ENCODE data around the gene LTB.

Gene LTB

GRCh38 chr6:31535538-31536324 lies 46.5 kb downstream of the LTB start:
- DNase-seq, result no peak
- in situ Hi-C loops (cut with HindIII; ENCODE audit: low pct_ligation_motif_present, low pct_unique_long_range_greater_than_20kb, low sequenced_read_pairs), result no loop called here

GRCh38 chr6:31534521-31535040 lies 47.6 kb downstream of the LTB start:
- in situ Hi-C loops (cut with HindIII; ENCODE audit: low pct_ligation_motif_present, low pct_unique_long_range_greater_than_20kb, low sequenced_read_pairs), result no loop called here
- DNase-seq, result no peak

- DNase-seq, result no peak
- in situ Hi-C loops (cut with HindIII; ENCODE audit: low pct_ligation_motif_present, low pct_unique_long_range_greater_than_20kb, low sequenced_read_pairs), result no loop called here
Observed at GRCh38 chr6:31534011-31534410, 48.2 kb downstream of the LTB start.

GRCh38 chr6:31533455-31533841 lies 48.8 kb downstream of the LTB start:
- DNase-seq, result no peak

GRCh38 chr6:31532644-31533454 lies 49.4 kb downstream of the LTB start:
- no peak for DNase-seq
- in situ Hi-C loops (cut with HindIII; ENCODE audit: low pct_ligation_motif_present, low pct_unique_long_range_greater_than_20kb, low sequenced_read_pairs), result no loop called here

More at GRCh38 chr6:31533455-31533841, 48.8 kb downstream of the LTB start:
- in situ Hi-C loops (cut with HindIII; ENCODE audit: low pct_ligation_motif_present, low pct_unique_long_range_greater_than_20kb, low sequenced_read_pairs), result no loop called here

- no peak for DNase-seq
- in situ Hi-C loops (cut with HindIII; ENCODE audit: low pct_ligation_motif_present, low pct_unique_long_range_greater_than_20kb, low sequenced_read_pairs), result no loop called here
Observed at GRCh38 chr6:31531771-31532643, 50.2 kb downstream of the LTB start.

GRCh38 chr6:31531162-31531561 lies 51.1 kb downstream of the LTB start:
- DNase-seq, result no peak
- in situ Hi-C loops (cut with HindIII; ENCODE audit: low pct_ligation_motif_present, low pct_unique_long_range_greater_than_20kb, low sequenced_read_pairs), result no loop called here

GRCh38 chr6:31530659-31531058 lies 51.6 kb downstream of the LTB start:
- in situ Hi-C loops (cut with HindIII; ENCODE audit: low pct_ligation_motif_present, low pct_unique_long_range_greater_than_20kb, low sequenced_read_pairs), result no loop called here
- DNase-seq, result no peak
